ENCODE measurements around the gene LRIT1. TPM values are rescaled to one million over a fixed set of nuclear protein-coding genes. Genes with fewer than 3 reads are reported as not detected.

The LRIT1 gene, protein sequence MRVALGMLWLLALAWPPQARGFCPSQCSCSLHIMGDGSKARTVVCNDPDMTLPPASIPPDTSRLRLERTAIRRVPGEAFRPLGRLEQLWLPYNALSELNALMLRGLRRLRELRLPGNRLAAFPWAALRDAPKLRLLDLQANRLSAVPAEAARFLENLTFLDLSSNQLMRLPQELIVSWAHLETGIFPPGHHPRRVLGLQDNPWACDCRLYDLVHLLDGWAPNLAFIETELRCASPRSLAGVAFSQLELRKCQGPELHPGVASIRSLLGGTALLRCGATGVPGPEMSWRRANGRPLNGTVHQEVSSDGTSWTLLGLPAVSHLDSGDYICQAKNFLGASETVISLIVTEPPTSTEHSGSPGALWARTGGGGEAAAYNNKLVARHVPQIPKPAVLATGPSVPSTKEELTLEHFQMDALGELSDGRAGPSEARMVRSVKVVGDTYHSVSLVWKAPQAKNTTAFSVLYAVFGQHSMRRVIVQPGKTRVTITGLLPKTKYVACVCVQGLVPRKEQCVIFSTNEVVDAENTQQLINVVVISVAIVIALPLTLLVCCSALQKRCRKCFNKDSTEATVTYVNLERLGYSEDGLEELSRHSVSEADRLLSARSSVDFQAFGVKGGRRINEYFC
- total RNA-seq = not detected in 2 replicates

GRCh38 chr10:84241185-84241790 is at the start of gene LRIT1:
Gene LRIT1, minus strand, starts transcription at chr10:84241546. Its CDS starts 107 bp downstream, at chr10:84241439.
- H3K27ac ChIP-seq (ENCODE audit: low read depth, low read length) = no peak within 1 kb of the TSS
- no peaks in the 10 kb centered on the region for H3K4me1 ChIP-seq (ENCODE audit: insufficient read depth, low read length)
- TF ChIP-seq CTCF (IDR thresholded peaks at IDR 0.05; ENCODE audit: extremely low read depth, low read depth, low read length) = no peak
- H3K27me3 ChIP-seq (ENCODE audit: insufficient read depth, low read length) = peaks cover 4% of the 10 kb centered on the region
- H3K36me3 ChIP-seq (ENCODE audit: insufficient read depth, low read length) = no peaks in the 10 kb centered on the region
- no peak for DNase-seq (ENCODE audit: insufficient read length, low spot score, missing footprints)
- no peaks in the 10 kb centered on the region for H3K79me2 ChIP-seq (ENCODE audit: insufficient read depth, low read length)
- no peak within 1 kb of the TSS for H3K4me2 ChIP-seq (ENCODE audit: insufficient read depth, low read length)
- no peak within 1 kb of the TSS for H2AFZ ChIP-seq (ENCODE audit: low read length)
- H3K9me3 ChIP-seq (ENCODE audit: low read depth, low read length) = no peaks in the 10 kb centered on the region
- no peak within 1 kb of the TSS for H3K4me3 ChIP-seq (ENCODE audit: insufficient read depth, low read length)
- H4K20me1 ChIP-seq (ENCODE audit: insufficient read depth, low read length) = no peaks in the 10 kb centered on the region

- Histone ChIP-seq H4K20me1 (ENCODE audit: insufficient read depth, low read length) (no peaks in the 10 kb centered on the region), H3K9me3 (ENCODE audit: low read depth, low read length) (no peaks in the 10 kb centered on the region)
- no peak for TF ChIP-seq CTCF (IDR thresholded peaks at IDR 0.05; ENCODE audit: extremely low read depth, low read depth, low read length)
Observed at GRCh38 chr10:84290235-84290634, 48.9 kb upstream of the LRIT1 start.

GRCh38 chr10:84289521-84290200 is 48.3 kb upstream of the LRIT1 start:
- no peaks in the 10 kb centered on the region for H3K79me2 ChIP-seq (ENCODE audit: insufficient read depth, low read length)
- DNase-seq (ENCODE audit: insufficient read length, low spot score, missing footprints) = no peak
- H3K36me3 ChIP-seq (ENCODE audit: insufficient read depth, low read length) = no peaks in the 10 kb centered on the region
- no peaks in the 10 kb centered on the region for H4K20me1 ChIP-seq (ENCODE audit: insufficient read depth, low read length)
- no peak overlapping the region for H2AFZ ChIP-seq (ENCODE audit: low read length)
- no peak overlapping the region for H3K27ac ChIP-seq (ENCODE audit: low read depth, low read length)
- no peak for TF ChIP-seq CTCF (IDR thresholded peaks at IDR 0.05; ENCODE audit: extremely low read depth, low read depth, low read length)
- H3K4me1 ChIP-seq (ENCODE audit: insufficient read depth, low read length) = peaks cover 2% of the 10 kb centered on the region
- no peak overlapping the region for H3K4me3 ChIP-seq (ENCODE audit: insufficient read depth, low read length)
- no peaks in the 10 kb centered on the region for H3K9me3 ChIP-seq (ENCODE audit: low read depth, low read length)
- peaks cover 8% of the 10 kb centered on the region for H3K27me3 ChIP-seq (ENCODE audit: insufficient read depth, low read length)
- H3K4me2 ChIP-seq (ENCODE audit: insufficient read depth, low read length) = no peak overlapping the region

More at GRCh38 chr10:84290235-84290634, 48.9 kb upstream of the LRIT1 start:
- H3K36me3 ChIP-seq (ENCODE audit: insufficient read depth, low read length) = no peaks in the 10 kb centered on the region
- peaks cover 2% of the 10 kb centered on the region for H3K4me1 ChIP-seq (ENCODE audit: insufficient read depth, low read length)
- H3K27me3 ChIP-seq (ENCODE audit: insufficient read depth, low read length) = peaks cover 8% of the 10 kb centered on the region
- no peak for DNase-seq (ENCODE audit: insufficient read length, low spot score, missing footprints)
- H2AFZ ChIP-seq (ENCODE audit: low read length) = no peak overlapping the region
- no peaks in the 10 kb centered on the region for H3K79me2 ChIP-seq (ENCODE audit: insufficient read depth, low read length)
- no peak overlapping the region for H3K4me3 ChIP-seq (ENCODE audit: insufficient read depth, low read length)
- H3K4me2 ChIP-seq (ENCODE audit: insufficient read depth, low read length) = no peak overlapping the region
- H3K27ac ChIP-seq (ENCODE audit: low read depth, low read length) = no peak overlapping the region

Measured in osteoblast (primary cell).